Transverse colon (tissue), 4 donors: ENCODE results near the gene TEDC1. TPM values are rescaled to one million over a fixed set of nuclear protein-coding genes. Genes with fewer than 3 reads are reported as not detected.
A peak's percentile ranks its signal among the peaks of the same experiment; 100 is the strongest.

Experiments used
- DNase-seq: peaks from one replicate; pipeline ENCODE4 v3.0.0-alpha.2; 2019
- H3K27ac ChIP-seq, 4 donors: fragments of 200-600 bp; sonication (generic); 2 replicates each; pipeline ENCODE4 v1.5.1; 2016 to 2018; ENCODE audit warnings: inconsistent platforms in 4 of 4
- H3K27me3 ChIP-seq: fragments of 200-600 bp; sonication (generic); 2 replicates; pipeline ENCODE4 v1.5.1; 2017; ENCODE audit warnings: inconsistent platforms
- H3K36me3 ChIP-seq, 4 donors: fragments of 200-600 bp; sonication (generic); 2 replicates each; pipeline ENCODE4 v1.5.1; 2017 to 2019; ENCODE audit warnings: inconsistent platforms in 4 of 4
- H3K4me1 ChIP-seq, 4 donors: fragments of 200-600 bp; sonication (generic); 2 replicates each; pipeline ENCODE4 v1.5.1; 2017 to 2020; ENCODE audit warnings: inconsistent platforms in 4 of 4
- H3K4me3 ChIP-seq, 4 donors: fragments of 200-600 bp; sonication (generic); 1 replicate in 1 of 4; 2 replicates in 3 of 4; pipeline versions ENCODE4 v1.5.1 to v1.6.1; 2017 to 2019; ENCODE audit warnings: inconsistent platforms in 4 of 4
- H3K9me3 ChIP-seq, 2 donors: fragments of 200-600 bp; sonication (generic); 2 replicates each; pipeline ENCODE4 v1.5.1; 2017 to 2019; ENCODE audit warnings: inconsistent platforms in 2 of 2
- EP300 ChIP-seq: sonication (generic); formaldehyde crosslinking; IDR thresholded peaks from one replicate; pipeline ENCODE4 v1.6.1; 2017; ENCODE audit warnings: antibody characterized with exemption, low read depth
- POLR2A ChIP-seq: fragments of 450-650 bp; IDR thresholded peaks from one replicate; pipeline ENCODE4 v1.6.1; 2016; ENCODE audit warnings: antibody characterized with exemption, mild to moderate bottlenecking, moderate library complexity
- POLR2AphosphoS5 ChIP-seq, 3 donors: sonication (generic); formaldehyde crosslinking; IDR thresholded peaks; one replicate each; pipeline ENCODE4 v1.6.1; 2016; ENCODE audit warnings: antibody characterized with exemption in 3 of 3
- WGBS, 2 donors: methylation state at CpG; one replicate each; pipeline ENCODE4 v1.1.5; 2018; ENCODE audit warnings: low coverage in 1 of 2; 5-methylcytosine and 5-hydroxymethylcytosine counted together
- in situ Hi-C, 4 donors: fragments of 200-750 bp; cut with MboI; loops; one replicate each; pipeline versions ENCODE4 v1.15.0 to v1.15.1; 2017; ENCODE audit warnings: low sequenced_read_pairs in 3 of 4, low pct_ligation_motif_present in 1 of 4, low pct_unique_long_range_greater_than_20kb in 1 of 4
- intact Hi-C: fragments of 100-400 bp; cut with DNase I; formaldehyde crosslinking; loops from one replicate; pipeline ENCODE4 v1.15.1; 2023; ENCODE audit warnings: low total_unique reads
- total RNA-seq, 4 donors: library from RNA; depleted of rRNA; stranded (reverse); fragments of >200 nt; gene quantifications; one replicate each; pipeline ENCODE4 v1.1.0, GENCODE V29; 2016
- TF ChIP-seq, protein P1 (sequence below), 5 experiments: fragments of 200-600 bp in 3 of 5; fragments of 450-650 bp in 2 of 5; sonication (generic) in 3 of 5; IDR thresholded peaks; 1 replicate in 2 of 5; 2 replicates in 3 of 5; pipeline ENCODE4 v1.5.1; 2016 to 2017; ENCODE audit warnings: antibody characterized with exemption in 5 of 5, inconsistent platforms in 3 of 5, mild to moderate bottlenecking in 2 of 5, moderate library complexity in 1 of 5

The TEDC1 gene
- total RNA-seq, 4 donors from 2014 or later, result 10.8 to 52.9 (median 29.5) TPM

DNA sequence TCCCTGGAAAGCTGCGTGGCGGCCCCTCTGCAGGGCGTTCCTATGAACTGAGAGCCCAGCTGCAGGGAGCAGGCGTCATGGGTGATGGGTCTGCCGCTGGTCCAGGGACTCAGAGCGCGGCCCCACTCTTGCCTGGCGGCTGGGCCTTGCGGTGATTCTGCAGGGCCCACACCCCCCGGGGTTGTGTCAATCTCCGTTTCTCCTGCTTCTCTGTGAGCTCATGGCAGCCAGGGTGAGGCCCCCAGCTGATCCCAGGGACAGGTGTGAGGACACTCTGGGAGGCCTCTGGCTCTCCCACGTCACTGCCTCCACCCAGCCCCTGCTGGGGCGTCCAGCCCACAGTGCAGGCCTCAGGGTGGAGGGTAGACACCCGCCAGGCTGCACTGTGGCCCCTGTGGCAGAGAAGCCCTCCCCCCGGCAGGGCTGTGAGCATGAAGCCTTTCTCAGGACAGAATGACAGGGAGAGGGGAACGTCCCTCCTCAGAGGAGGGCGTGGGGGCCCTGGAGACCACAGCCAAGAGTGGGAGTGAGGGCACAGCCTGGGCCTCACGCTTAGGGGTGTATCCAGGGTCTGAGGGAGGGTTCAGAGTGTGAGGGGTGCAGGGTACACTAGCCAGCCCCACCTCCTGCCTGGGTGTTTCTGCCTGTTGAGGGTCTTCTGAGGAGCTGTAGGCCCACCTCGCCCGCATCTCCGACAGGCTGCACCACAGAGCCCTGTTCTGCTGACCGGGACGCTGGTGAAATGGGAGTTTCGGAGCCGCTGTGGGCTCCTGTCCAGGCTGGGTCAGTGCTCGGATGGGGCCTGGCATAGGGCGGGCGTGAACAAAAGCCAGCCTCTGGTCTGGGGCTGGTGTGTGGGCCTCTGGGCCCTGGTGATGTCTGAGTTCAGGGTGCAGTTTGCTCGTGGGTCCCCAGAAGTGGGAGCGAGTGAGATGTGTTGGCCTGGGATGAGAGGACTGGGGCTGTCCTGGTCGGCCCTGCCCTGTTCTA, 43.1 kb upstream of the TEDC1 start:
- Histone ChIP-seq H3K27me3 (no peaks in the 10 kb centered on the region), H3K4me1 (peaks cover 0 to 4% (median 3%) of the 10 kb centered on the region in 4 donors), H3K4me3 (no peak overlapping the region), H3K9me3 (no peaks in the 10 kb centered on the region), H3K36me3 (peaks cover 0 to 3% (median 0%) of the 10 kb centered on the region in 4 donors), H3K27ac (no peak overlapping the region)
- TF ChIP-seq EP300, result no peak
- TF ChIP-seq, protein P1, sequence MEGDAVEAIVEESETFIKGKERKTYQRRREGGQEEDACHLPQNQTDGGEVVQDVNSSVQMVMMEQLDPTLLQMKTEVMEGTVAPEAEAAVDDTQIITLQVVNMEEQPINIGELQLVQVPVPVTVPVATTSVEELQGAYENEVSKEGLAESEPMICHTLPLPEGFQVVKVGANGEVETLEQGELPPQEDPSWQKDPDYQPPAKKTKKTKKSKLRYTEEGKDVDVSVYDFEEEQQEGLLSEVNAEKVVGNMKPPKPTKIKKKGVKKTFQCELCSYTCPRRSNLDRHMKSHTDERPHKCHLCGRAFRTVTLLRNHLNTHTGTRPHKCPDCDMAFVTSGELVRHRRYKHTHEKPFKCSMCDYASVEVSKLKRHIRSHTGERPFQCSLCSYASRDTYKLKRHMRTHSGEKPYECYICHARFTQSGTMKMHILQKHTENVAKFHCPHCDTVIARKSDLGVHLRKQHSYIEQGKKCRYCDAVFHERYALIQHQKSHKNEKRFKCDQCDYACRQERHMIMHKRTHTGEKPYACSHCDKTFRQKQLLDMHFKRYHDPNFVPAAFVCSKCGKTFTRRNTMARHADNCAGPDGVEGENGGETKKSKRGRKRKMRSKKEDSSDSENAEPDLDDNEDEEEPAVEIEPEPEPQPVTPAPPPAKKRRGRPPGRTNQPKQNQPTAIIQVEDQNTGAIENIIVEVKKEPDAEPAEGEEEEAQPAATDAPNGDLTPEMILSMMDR (IDR thresholded peaks at IDR 0.05), result no peak
- no peak for TF ChIP-seq POLR2AphosphoS5 (IDR thresholded peaks at IDR 0.05)
- TF ChIP-seq POLR2A, result no peak
- intact Hi-C loops, result loop anchor here (5.0 to 10.0 kb wide), 2 partner anchors 73 to 79 kb away; partner anchors contain the start of gene TMEM121
- 87% methylated on average over 29 of the region's 31 CpGs; no CpG with 5 or more reads in 1 of the 2 donors for WGBS, 2 donors
- in situ Hi-C loops, result no loop called here
- DNase-seq, result no peak

DNA sequence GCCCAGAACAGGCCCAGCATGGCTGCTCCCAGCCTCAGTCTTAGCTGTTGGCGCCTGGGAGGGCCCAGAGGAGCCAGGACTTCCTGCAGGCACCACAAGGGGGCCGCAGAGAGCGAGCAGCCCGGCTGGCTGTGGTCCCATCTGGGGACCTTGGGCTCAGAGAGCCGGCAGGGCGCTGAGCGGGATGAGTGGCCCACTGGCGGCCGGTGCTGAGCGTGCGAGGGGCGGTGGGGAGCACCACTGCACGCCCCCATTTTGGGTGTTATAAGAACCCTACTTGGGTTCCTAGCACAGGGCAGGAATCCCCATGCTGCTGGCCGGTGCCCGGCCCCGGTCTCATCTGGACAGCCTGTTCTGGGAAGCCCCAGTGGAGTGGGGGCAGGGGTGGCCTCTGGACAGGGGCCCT, 42.3 kb upstream of the TEDC1 start:
- no peaks in the 10 kb centered on the region for H3K27me3 ChIP-seq
- TF ChIP-seq POLR2AphosphoS5 (IDR thresholded peaks at IDR 0.05), result peak in 2 of 3 donors; percentile 17 to 24
- TF ChIP-seq POLR2A, result no peak
- TF ChIP-seq, protein P1 (IDR thresholded peaks at IDR 0.05), result peak; percentile 82 to 92 (median 88)
- TF ChIP-seq EP300, result no peak
- no peak overlapping the region for H3K4me3 ChIP-seq
- in situ Hi-C loops (no loop called here), intact Hi-C loops (loop anchor here (5.0 to 10.0 kb wide), 2 partner anchors 74 to 79 kb away; partner anchors contain the start of gene TMEM121)
- 36% methylated on average over 15 of the region's 16 CpGs; no CpG with 5 or more reads in 1 of the 2 donors for WGBS, 2 donors
- H3K36me3 ChIP-seq, result peaks cover 0 to 3% (median 0%) of the 10 kb centered on the region in 4 donors
- no peak overlapping the region for H3K27ac ChIP-seq
- DNase-seq, result peak; percentile 66
- H3K4me1 ChIP-seq, result peaks cover 0 to 4% (median 3%) of the 10 kb centered on the region in 4 donors
- H3K9me3 ChIP-seq, result no peaks in the 10 kb centered on the region

DNA sequence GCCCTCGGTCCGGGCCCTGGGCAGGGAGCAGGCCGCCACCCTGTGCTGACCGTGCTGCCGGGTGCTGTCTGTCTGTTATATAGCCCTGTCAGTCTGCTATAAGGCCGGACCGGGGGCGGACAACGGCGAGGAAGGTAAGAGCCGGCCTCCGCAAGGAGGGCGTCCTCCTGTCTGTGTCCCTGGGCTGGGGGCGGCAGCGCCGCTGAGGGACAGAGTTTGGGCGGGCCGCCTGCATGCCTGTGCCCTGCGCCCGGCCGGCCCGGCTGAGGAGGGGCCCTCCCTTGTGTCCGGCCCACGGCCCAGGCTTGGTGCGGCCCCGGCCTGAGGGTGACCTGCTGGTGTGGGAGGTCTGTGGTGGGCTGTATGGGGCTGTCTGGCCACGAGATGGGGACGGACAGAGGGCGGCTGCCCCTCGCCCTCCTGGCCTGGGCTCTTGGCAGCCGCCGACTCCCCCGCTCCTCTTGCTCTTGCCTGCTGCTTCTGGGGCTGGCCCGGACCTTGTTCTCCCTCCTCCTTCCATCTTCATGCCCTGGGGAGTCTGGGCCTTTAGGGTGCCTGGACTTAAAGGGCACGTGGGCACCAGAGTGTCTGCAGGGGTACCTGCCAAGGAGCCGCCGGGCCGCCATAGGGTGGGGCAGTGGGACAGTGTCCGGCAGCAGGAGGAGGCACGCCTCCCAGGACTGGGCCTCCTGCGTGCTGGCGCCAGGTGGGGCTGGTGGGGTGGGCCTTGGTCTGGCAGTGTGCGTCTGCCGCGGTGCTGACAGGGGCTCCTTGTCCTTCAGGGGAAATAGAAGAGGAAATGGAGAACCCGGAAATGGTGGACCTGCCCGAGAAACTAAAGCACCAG, 41.5 kb upstream of the TEDC1 start:
- intact Hi-C loops, result loop anchor here (5.0 to 10.0 kb wide), 2 partner anchors 75 to 78 kb away; partner anchors contain the start of gene TMEM121

More for the DNA sequence above, 41.5 kb upstream of the TEDC1 start:
- Histone ChIP-seq H3K27ac (no peak overlapping the region), H3K4me3 (no peak overlapping the region), H3K36me3 (peaks cover 0 to 3% (median 0%) of the 10 kb centered on the region in 4 donors), H3K4me1 (peaks cover 0 to 4% (median 3%) of the 10 kb centered on the region in 4 donors), H3K27me3 (no peaks in the 10 kb centered on the region), H3K9me3 (no peaks in the 10 kb centered on the region)
- in situ Hi-C loops, result no loop called here
- TF ChIP-seq POLR2A (no peak), EP300 (no peak), POLR2AphosphoS5 (IDR thresholded peaks at IDR 0.05) (no peak)
- TF ChIP-seq, protein P1 (IDR thresholded peaks at IDR 0.05), result no peak
- WGBS, 2 donors, result 93% methylated on average over 46 of the region's 47 CpGs; no CpG with 5 or more reads in 1 of the 2 donors
- no peak for DNase-seq
